HG03575 (cell line): ENCODE data around the gene CHRNA4.
"Not testable (repeated sequence)": the region's sequence is repeated elsewhere in the genome, so short reads cannot be mapped to it uniquely, and the experiment has no call there.

ENCODE experiments used
- ATAC-seq: cut with Tn5 transposase; IDR thresholded peaks from one replicate; pipeline ENCODE4 v1.9.1; 2021; ENCODE audit not compliant: unreplicated experiment, insufficient number of reproducible peaks, low FRiP score; ENCODE audit errors: extremely low read depth

CHRNA4 gene

DNA sequence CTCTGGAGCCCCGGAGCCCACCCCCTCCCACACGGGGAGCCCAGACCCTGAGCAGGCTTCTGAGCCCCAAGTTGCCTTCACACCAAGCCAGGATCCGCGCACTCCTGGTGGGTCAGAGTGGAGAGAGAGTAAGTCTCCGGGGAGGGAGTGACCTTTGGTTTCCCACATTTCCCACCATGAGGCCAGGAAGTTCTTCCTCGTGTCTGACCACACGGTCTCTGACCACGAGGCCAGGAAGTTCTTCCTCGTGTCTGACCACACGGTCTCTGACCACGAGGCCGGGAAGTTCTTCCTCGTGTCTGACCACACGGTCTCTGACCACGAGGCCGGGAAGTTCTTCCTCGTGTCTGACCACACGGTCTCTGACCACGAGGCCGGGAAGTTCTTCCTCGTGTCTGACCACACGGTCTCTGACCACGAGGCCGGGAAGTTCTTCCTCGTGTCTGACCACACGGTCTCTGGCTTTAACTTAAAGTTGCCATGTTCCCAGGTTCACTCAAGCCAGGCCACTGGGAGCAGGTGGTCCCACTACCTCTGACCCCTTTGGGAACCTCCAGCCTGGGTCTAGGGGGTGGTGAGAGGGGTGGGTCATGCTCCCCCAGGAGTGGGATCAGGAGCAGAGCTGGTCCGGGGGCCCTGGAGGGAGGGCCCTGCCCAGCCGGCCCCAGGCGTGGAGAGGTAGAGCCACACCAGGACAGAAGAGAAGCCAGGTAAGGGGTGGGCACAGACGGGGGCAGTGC, 55.0 kb downstream of the CHRNA4 start:
- ATAC-seq = not testable (repeated sequence)

DNA sequence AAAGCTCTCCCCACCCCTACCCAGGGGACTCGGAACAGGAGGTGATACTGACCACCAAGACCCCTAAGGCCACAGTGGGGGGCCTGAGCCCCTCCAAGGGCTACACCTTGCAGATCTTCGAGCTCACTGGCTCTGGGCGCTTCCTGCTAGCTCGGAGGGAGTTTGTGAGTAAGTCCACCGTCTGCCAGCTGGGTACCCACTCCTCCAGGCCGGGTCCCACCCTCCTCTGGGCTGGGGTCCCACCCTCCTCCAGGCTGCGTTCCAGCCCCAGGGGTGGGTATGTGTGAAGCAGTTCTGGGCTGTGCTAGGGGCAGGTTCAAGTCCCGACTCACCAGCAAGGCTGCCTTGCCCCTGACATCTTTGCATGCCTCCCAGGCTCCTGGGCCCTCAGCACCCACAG, 55.8 kb downstream of the CHRNA4 start:
- no peak for ATAC-seq

GRCh38 chr20:63303095-63303666, 58.0 kb downstream of the CHRNA4 start:
- no peak for ATAC-seq

- no peak for ATAC-seq
Measured at GRCh38 chr20:63301671-63302070, 59.5 kb downstream of the CHRNA4 start.

DNA sequence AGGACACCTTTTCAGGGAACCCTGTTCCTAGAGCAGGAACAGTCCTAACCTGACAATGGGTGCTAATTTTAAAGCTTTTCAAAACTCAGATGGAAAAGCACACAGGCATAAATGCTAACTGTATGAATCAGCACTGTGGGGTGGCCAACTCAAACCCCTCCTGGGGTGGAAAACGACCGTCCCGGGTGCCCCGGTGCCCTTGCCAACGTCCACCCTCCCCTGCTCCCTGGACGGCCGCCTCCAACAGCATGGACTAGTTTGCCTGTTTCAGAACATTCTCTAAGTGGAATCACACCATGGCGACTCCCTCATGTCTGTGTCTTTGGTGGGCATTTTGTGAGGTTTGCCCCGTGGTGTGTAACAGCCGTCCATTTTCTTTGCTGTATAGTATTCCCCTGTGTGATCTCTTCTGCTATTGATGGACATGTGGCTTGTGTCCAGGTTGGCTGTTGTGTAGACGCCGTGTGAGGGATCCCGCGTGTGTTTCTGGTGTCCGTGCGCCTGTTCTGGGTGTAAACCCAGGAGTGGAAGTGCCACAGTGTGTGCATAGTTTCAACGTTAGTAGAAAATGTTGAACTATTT, 62.3 kb downstream of the CHRNA4 start:
- ATAC-seq = no peak

- ATAC-seq = no peak
Measured at GRCh38 chr20:63297796-63298572, 63.2 kb downstream of the CHRNA4 start.

GRCh38 chr20:63297371-63297781, 63.8 kb downstream of the CHRNA4 start:
- ATAC-seq = no peak

DNA sequence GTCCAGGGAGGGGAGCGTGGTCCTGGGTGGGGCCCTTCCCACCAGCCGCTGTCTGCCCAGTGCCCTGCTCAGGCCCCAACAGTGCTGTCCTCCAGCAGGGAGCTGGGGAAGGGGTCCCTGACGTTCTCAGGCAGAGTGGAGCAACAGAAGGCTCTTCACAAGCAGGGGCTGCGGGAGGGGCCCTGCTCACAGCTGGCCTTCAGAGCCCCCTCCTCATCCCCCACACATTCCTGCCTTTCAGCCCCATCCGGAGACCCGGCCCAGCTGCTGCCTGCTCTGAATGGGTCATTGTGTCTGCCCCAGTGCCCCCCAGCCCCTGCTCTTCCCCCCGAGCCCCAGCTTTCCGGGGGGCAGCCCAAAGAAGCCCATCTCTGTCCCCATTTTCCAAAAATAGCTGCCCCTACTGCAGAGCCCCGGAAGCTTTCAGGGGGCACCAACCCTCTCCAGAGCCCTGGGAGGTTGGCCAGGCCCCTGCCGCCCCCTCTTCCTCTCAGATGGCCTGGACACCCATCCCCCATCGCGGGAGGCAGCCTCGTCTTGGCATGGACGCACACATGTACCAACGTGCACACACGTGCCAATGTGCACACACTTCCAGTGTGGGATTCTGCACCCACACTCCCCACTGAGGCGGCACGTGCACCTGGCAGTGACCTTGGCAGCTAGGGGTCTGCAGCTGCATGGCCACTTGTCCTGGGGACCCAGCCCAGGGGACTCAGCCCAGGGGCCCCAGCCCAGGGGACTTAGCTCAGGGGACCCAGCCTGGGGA, 64.4 kb downstream of the CHRNA4 start:
- no peak for ATAC-seq

DNA sequence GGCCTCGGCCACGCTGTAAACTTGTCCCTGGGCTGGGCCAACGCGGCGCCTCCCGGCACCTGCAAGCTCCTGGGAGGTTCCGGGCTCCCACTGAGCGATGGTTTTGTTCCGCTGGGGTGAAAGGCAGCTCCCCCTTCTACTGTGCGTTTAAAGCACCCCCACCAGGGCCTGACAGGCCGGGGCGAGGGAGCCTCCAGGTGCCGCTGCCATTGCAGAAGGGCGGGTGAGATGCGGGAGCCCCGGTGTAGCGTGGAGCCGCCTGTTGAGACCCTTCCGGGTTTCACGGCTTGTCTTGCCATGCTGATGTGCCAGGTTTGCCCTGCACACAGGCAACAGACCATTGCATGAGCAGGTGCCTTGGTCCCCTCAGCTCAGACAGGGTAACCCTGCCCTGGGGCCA, 65.3 kb downstream of the CHRNA4 start:
- ATAC-seq = no peak

GRCh38 chr20:63295422-63295821, 65.7 kb downstream of the CHRNA4 start:
- no peak for ATAC-seq

DNA sequence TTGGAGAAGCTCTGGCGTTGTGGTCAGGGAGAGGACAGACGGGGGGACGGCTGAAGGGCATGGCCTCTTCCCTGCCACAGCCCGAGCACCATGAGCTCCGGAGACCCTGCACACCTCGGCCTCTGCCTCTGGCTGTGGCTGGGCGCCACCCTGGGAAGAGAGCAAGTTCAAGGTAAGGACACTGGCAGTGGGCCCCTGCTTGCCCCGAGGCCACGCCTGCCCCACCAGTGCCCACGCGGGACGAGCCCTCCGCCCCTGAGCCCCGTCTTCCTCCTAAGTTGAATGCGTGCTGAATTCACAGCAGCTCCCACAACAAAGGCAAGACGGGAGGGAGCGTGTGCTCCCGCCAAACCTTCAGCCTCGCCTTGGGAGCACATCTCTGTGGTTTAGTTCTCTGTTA, 66.1 kb downstream of the CHRNA4 start:
- no peak for ATAC-seq

DNA sequence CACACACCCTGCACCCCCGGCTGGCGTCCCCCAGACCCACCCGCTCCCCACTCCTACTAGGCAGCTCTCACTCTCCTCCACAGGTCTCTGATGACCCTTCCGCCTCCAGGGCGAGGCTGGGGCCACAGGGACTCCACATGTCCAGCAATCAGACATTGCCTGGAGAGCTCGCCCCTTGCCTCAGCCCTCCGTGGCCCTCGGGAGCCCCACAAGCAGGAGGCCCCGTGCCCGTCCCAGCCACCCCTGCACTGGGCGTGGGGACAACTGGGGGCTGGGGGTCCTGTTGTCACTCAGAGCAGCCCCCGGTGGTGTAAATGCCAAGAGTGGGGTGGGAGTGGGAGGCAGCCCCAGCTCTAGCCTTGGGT, 66.6 kb downstream of the CHRNA4 start:
- ATAC-seq = no peak

GRCh38 chr20:63293871-63294535, 67.1 kb downstream of the CHRNA4 start:
- ATAC-seq = no peak

DNA sequence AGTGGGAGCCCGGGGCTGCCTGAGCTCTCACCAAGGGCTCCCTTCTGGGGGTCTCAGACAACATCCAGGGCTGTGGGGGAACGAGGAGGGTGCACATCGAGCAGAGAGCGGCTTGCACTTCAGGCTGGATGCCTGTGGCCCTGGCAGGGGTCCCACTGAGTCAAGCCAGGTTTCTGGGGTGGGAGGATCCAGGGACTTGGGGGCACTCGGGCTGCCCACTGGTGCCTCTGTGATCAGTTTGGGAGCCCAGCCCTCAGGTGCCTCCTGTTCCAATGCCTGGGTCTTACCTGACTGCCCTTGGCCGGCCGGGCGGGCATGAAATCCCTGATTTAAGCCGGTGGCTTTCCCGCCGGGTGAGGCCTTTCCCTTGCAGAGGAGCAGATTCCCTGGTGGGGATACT, 67.7 kb downstream of the CHRNA4 start:
- no peak for ATAC-seq
